CD4-positive, CD25-positive, alpha-beta regulatory T cell (primary cell): Measurements from ENCODE around the gene EBPL. TPM values are rescaled to one million over a fixed set of nuclear protein-coding genes. Genes with fewer than 3 reads are reported as not detected.

ENCODE experiments used
- ATAC-seq, 2 donors: fragments of 150-1000 bp; cut with Tn5 transposase; one replicate each; pipeline ENCODE4 v1.10.0; 2021; ENCODE audit warnings: low read depth in 2 of 2, moderate number of reproducible peaks in 2 of 2, moderate library complexity in 1 of 2
- DNase-seq, 3 donors: peaks; one replicate each; pipeline versions ENCODE4 v3.0.0 to v3.0.0-alpha.2; 2012 to 2022; ENCODE audit warnings: mixed read lengths in 1 of 3
- H3K27ac ChIP-seq: one replicate; pipeline ENCODE4 v1.7.0; 2013; ENCODE audit warnings: mild to moderate bottlenecking, low read length; ENCODE audit not compliant: insufficient read depth, poor library complexity, severe bottlenecking
- H3K27me3 ChIP-seq: one replicate; pipeline ENCODE4 v1.7.0; 2013; ENCODE audit warnings: low read length; ENCODE audit not compliant: control insufficient read depth, insufficient read depth
- H3K36me3 ChIP-seq: one replicate; pipeline ENCODE4 v1.7.0; 2013; ENCODE audit warnings: mild to moderate bottlenecking, low read length, moderate library complexity; ENCODE audit not compliant: control insufficient read depth, insufficient read depth
- H3K4me1 ChIP-seq: 2 replicates; pipeline ENCODE4 v1.7.0; 2013; ENCODE audit warnings: mild to moderate bottlenecking, low read length; ENCODE audit not compliant: insufficient read depth, control insufficient read depth, poor library complexity, severe bottlenecking
- H3K4me3 ChIP-seq: one replicate; pipeline ENCODE4 v1.7.0; 2013; ENCODE audit warnings: low read depth, mild to moderate bottlenecking, low read length, moderate library complexity
- H3K9me3 ChIP-seq, 2 experiments: 1 replicate in 1 of 2; 2 replicates in 1 of 2; pipeline ENCODE4 v1.7.0; 2013; ENCODE audit warnings: low read length in 2 of 2, mild to moderate bottlenecking in 1 of 2, moderate library complexity in 1 of 2; ENCODE audit not compliant: control insufficient read depth in 2 of 2
- H3K27ac Mint-ChIP-seq, 3 donors: one replicate each; pipeline ENCODE4 v1.8.0; 2020 to 2022; ENCODE audit warnings: mild to moderate bottlenecking in 3 of 3, mixed read lengths in 3 of 3, moderate library complexity in 2 of 3
- H3K27me3 Mint-ChIP-seq: one replicate; pipeline ENCODE4 v1.8.0; 2022; ENCODE audit warnings: mild to moderate bottlenecking, mixed read lengths
- H3K36me3 Mint-ChIP-seq: one replicate; pipeline ENCODE4 v1.8.0; 2020; ENCODE audit warnings: mixed read lengths
- H3K4me1 Mint-ChIP-seq, 4 donors: one replicate each; pipeline ENCODE4 v1.8.0; 2020 to 2022; ENCODE audit warnings: mixed read lengths in 4 of 4, mild to moderate bottlenecking in 1 of 4
- H3K4me3 Mint-ChIP-seq, 4 donors: one replicate each; pipeline ENCODE4 v1.8.0; 2020 to 2022; ENCODE audit warnings: mild to moderate bottlenecking in 4 of 4, mixed read lengths in 4 of 4, moderate library complexity in 3 of 4
- H3K9me3 Mint-ChIP-seq, 7 donors: one replicate each; pipeline ENCODE4 v1.8.0; 2020 to 2022; ENCODE audit warnings: mixed read lengths in 7 of 7, mild to moderate bottlenecking in 3 of 7, moderate library complexity in 2 of 7
- polyA plus RNA-seq, 4 donors: library from polyadenylated mRNA; unstranded; fragments of 300-500 nt; fragmentation: Illumina TruSeq; gene quantifications; one replicate each; pipeline ENCODE4 v1.2.3, GENCODE V29; 2021
- total RNA-seq: library from RNA; stranded (reverse); gene quantifications from one replicate; pipeline ENCODE4 v1.2.3, GENCODE V29; 2022

The EBPL gene
- total and polyA plus RNA-seq, 5 donors from 2014 or later, result 19.6 to 74.1 (median 63.3) TPM

DNA sequence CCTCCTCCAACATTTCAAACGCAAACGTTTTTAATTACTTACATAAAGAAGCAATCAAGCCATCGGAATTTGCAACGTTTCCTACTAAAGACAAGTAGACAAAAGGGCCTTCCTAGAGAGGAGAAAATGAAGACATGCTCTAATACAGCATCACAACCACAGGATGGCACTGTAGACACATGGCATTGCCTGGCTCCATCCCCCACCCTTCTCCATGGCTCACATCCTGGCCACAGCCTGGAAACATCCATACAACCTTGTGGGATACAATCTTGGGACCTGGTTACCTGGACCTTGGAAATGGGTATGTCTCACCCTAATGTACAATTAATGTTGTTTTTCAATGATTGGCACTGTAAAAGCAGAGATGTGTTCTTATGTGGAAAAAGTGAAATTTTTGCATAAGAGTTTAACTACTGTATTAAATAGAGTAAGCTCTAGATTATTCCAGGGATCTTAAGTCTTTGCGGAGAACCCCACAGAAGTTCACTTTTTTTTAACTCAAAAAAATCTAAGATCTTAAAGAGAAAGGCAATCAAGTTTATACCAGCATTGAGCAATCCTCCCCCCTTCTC is 21.5 kb downstream of the EBPL start:
- no peaks in the 10 kb centered on the region for H3K27me3 Mint-ChIP-seq
- H3K27ac ChIP-seq, result no peak overlapping the region
- ATAC-seq, result peak; percentile 66 to 71
- peak overlapping the region in 1 of 3 donors; percentile 7 for H3K27ac Mint-ChIP-seq
- H3K4me3 Mint-ChIP-seq, result peak overlapping the region in 1 of 4 donors; percentile 68
- H3K9me3 ChIP-seq, result no peaks in the 10 kb centered on the region
- peaks cover 3 to 15% (median 12%) of the 10 kb centered on the region in 4 donors for H3K4me1 Mint-ChIP-seq
- H3K4me1 ChIP-seq, result no peaks in the 10 kb centered on the region
- no peaks in the 10 kb centered on the region for H3K27me3 ChIP-seq
- peaks cover 26% of the 10 kb centered on the region for H3K36me3 Mint-ChIP-seq
- DNase-seq, result peak in 2 of 3 donors; percentile 6 to 45
- peaks cover 9% of the 10 kb centered on the region for H3K36me3 ChIP-seq
- no peaks in the 10 kb centered on the region for H3K9me3 Mint-ChIP-seq
- H3K4me3 ChIP-seq, result no peak overlapping the region

DNA sequence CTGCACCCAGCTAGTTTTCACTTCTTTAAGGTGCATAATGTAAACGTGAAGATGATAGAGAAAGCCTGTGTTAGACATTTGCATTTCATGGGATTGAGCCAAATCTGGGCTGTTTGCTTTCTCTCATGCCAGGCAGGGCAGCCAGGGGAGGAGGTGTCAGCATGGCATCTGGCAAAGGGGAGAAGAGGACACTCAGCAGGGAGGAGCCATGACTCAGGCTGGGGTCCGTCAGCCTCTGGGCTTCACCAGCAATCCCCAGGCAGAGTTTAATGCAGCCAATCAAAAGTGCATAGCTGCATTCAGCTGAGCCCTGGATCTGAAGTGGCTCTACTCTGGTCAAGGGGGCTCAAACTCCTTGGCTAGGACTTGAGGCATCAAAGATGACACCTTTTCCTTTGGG is 23.5 kb downstream of the EBPL start:
- Mint-ChIP-seq H3K4me1 (peaks cover 3 to 11% (median 10%) of the 10 kb centered on the region in 4 donors), H3K27ac (no peak overlapping the region), H3K4me3 (no peak overlapping the region), H3K36me3 (peaks cover 36% of the 10 kb centered on the region), H3K27me3 (no peaks in the 10 kb centered on the region), H3K9me3 (no peaks in the 10 kb centered on the region)
- Histone ChIP-seq H3K9me3 (no peaks in the 10 kb centered on the region), H3K27ac (no peak overlapping the region), H3K4me3 (no peak overlapping the region), H3K4me1 (no peaks in the 10 kb centered on the region), H3K27me3 (no peaks in the 10 kb centered on the region), H3K36me3 (peaks cover 6% of the 10 kb centered on the region)
- DNase-seq (no peak), ATAC-seq (no peak)

DNA sequence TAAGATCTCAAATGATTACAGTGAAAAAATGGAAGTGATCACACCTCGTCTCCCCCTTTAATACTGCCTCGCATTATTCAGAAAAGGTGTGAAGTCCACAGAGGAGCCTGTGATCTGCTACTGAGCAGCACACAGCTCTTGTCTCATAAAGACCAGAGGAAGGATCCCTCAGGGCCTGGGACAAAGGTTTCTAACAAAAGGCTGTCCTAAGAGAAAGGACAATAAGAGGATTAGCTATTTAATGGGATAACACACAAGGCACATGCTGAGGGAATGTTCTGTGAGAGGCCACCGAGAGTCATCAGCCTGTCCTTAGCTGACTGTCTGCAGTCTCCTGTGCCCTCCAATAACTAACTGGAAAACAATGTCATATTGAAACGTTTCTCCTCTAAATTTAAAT is 26.7 kb downstream of the EBPL start:
- no peaks in the 10 kb centered on the region for H3K27me3 Mint-ChIP-seq
- peaks cover 58% of the 10 kb centered on the region for H3K36me3 Mint-ChIP-seq
- Histone ChIP-seq H3K4me3 (no peak overlapping the region), H3K27me3 (no peaks in the 10 kb centered on the region), H3K36me3 (peaks cover 11% of the 10 kb centered on the region), H3K27ac (no peak overlapping the region), H3K9me3 (no peaks in the 10 kb centered on the region), H3K4me1 (no peaks in the 10 kb centered on the region)
- ATAC-seq (no peak), DNase-seq (no peak)
- no peak overlapping the region for H3K27ac Mint-ChIP-seq
- peaks cover 0 to 5% (median 1%) of the 10 kb centered on the region in 4 donors for H3K4me1 Mint-ChIP-seq
- H3K9me3 Mint-ChIP-seq, result no peaks in the 10 kb centered on the region
- H3K4me3 Mint-ChIP-seq, result no peak overlapping the region

DNA sequence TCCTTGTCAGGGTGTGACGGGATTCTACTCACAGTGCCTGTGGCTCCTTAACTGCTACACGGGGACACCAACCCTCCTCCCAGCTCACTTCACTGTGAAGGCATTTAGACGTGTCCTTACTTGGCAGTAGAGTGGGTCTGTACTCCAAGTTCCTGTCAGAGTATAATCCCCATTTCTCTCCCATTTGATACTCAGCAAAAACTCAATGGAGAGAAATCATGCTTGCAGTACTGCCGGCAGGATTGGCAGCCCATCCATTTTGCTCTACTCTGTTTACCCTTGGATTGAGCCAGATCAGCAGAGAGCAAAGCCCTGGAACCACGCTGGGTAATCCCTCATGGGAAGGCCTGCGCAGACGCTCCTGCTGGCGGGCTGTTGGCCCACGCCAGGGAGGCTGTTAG is 34.0 kb downstream of the EBPL start:
- ATAC-seq, result no peak
- H3K36me3 ChIP-seq, result peaks cover 2% of the 10 kb centered on the region
- H3K36me3 Mint-ChIP-seq, result peaks cover 31% of the 10 kb centered on the region
- H3K9me3 ChIP-seq, result no peaks in the 10 kb centered on the region
- H3K4me1 ChIP-seq, result no peaks in the 10 kb centered on the region
- H3K4me1 Mint-ChIP-seq, result peaks cover 0 to 4% (median 0%) of the 10 kb centered on the region in 4 donors
- H3K27me3 ChIP-seq, result no peaks in the 10 kb centered on the region
- no peak for DNase-seq
- no peak overlapping the region for H3K4me3 ChIP-seq
- H3K27ac Mint-ChIP-seq, result no peak overlapping the region
- no peak overlapping the region for H3K27ac ChIP-seq
- H3K9me3 Mint-ChIP-seq, result no peaks in the 10 kb centered on the region
- H3K4me3 Mint-ChIP-seq, result no peak overlapping the region
- H3K27me3 Mint-ChIP-seq, result no peaks in the 10 kb centered on the region

DNA sequence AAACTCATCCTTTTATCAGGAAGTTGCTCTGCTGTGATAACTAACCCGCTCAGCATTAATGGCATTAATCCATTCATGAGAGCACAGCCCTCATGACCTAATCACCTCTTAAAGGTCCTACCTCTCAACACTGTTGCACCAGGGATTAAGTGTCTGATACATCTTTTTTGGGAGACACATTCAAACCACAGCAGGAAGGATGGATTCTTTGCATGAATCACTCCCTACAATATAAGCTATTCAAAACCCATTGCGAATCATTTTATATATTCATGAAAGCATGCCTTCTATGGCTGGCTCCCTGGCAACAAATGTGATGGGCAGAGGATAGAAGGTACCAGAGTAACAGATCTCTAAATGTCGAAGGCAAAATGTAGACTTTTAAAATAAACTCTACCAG is 35.4 kb downstream of the EBPL start:
- DNase-seq, result no peak
- Mint-ChIP-seq H3K27ac (no peak overlapping the region), H3K4me1 (peaks cover 0 to 4% (median 0%) of the 10 kb centered on the region in 4 donors), H3K9me3 (no peaks in the 10 kb centered on the region), H3K36me3 (peaks cover 20% of the 10 kb centered on the region), H3K27me3 (no peaks in the 10 kb centered on the region), H3K4me3 (no peak overlapping the region)
- Histone ChIP-seq H3K4me3 (no peak overlapping the region), H3K27me3 (no peaks in the 10 kb centered on the region), H3K4me1 (no peaks in the 10 kb centered on the region), H3K27ac (no peak overlapping the region), H3K9me3 (no peaks in the 10 kb centered on the region), H3K36me3 (no peaks in the 10 kb centered on the region)
- no peak for ATAC-seq

DNA sequence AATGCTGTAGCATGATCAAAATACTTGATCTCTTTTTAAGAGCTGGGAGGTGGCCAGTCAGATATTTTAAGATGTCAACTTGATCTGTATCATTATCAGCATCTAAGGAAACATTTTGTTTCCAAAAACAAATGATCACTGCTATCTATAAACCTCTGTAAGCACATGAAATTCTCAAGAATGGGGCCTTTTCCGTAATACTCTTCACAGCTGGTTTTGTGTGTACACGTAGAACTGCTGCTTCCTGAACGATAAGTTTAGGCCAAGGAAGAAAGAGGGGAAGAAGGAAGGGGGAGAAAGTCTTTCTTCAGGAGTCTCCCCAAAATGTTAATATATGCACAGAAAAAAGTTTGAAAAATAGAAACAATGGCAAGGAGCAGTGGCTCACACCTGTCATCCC is 37.3 kb downstream of the EBPL start:
- Histone ChIP-seq H3K4me3 (no peak overlapping the region), H3K9me3 (no peaks in the 10 kb centered on the region), H3K27me3 (no peaks in the 10 kb centered on the region), H3K36me3 (no peaks in the 10 kb centered on the region), H3K4me1 (no peaks in the 10 kb centered on the region), H3K27ac (no peak overlapping the region)
- Mint-ChIP-seq H3K27me3 (no peaks in the 10 kb centered on the region), H3K27ac (no peak overlapping the region), H3K4me3 (no peak overlapping the region), H3K36me3 (peaks cover 10% of the 10 kb centered on the region), H3K4me1 (peaks cover 0 to 8% (median 0%) of the 10 kb centered on the region in 4 donors), H3K9me3 (no peaks in the 10 kb centered on the region)
- ATAC-seq (no peak), DNase-seq (no peak)

DNA sequence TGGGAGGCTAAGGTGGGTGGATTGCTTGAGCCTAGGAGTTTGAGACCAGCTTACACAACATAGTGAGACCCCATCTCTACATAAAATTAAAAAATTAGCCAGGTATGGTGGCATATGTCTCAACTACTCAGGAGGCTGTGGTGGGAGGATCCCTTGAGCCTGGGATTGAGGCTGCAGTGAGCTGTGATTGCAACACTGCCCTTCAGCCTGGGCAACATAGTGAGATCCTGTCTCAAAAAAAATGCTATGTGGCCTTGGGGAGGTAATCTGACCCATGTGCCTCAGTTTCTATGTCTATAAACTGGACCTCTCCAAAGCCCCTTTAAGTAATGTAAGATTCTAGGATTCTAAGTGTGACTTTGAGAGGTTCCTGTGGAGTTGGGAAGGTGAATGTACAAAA is 37.8 kb downstream of the EBPL start:
- H3K4me1 ChIP-seq, result no peaks in the 10 kb centered on the region
- no peaks in the 10 kb centered on the region for H3K9me3 ChIP-seq
- ATAC-seq, result no peak
- H3K4me3 ChIP-seq, result no peak overlapping the region
- H3K36me3 Mint-ChIP-seq, result peaks cover 10% of the 10 kb centered on the region
- H3K4me1 Mint-ChIP-seq, result peaks cover 0 to 8% (median 0%) of the 10 kb centered on the region in 4 donors
- no peak overlapping the region for H3K27ac ChIP-seq
- H3K27ac Mint-ChIP-seq, result no peak overlapping the region
- no peaks in the 10 kb centered on the region for H3K27me3 ChIP-seq
- no peaks in the 10 kb centered on the region for H3K36me3 ChIP-seq
- H3K27me3 Mint-ChIP-seq, result no peaks in the 10 kb centered on the region
- DNase-seq, result no peak
- no peak overlapping the region for H3K4me3 Mint-ChIP-seq
- no peaks in the 10 kb centered on the region for H3K9me3 Mint-ChIP-seq
